ENCODE results near the gene GLOD5. TPM values are rescaled to one million over a fixed set of nuclear protein-coding genes. Genes with fewer than 3 reads are reported as not detected.

The GLOD5 gene
- total and polyA plus RNA-seq, 9 of the 15 experiments (the other 6 are each of a cell fraction or from before 2014, with no cell fraction given): 0.27 to 4.4 (median 2.2) TPM

DNA sequence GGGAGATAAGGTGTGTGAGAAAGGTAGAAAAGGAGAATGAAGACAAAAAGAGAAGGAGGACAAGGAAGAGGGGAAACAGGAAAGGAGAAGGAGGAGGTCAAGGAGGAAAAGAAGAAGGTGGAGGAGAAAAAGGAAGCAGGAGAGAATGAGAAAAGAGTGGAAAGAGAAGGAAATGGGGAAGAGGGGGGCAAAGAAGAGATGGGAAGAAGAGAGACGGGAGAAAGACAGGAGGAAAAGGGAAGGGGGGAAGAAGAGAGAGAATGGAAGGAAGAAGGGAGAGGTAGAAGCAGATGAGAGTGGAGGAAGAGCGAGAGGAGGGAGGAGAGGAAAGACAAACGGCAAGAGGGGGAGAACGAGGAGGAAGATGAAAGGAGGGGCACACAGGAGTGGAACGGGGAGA, 28.9 kb downstream of the GLOD5 start (continued):
- TF ChIP-seq, protein P1, sequence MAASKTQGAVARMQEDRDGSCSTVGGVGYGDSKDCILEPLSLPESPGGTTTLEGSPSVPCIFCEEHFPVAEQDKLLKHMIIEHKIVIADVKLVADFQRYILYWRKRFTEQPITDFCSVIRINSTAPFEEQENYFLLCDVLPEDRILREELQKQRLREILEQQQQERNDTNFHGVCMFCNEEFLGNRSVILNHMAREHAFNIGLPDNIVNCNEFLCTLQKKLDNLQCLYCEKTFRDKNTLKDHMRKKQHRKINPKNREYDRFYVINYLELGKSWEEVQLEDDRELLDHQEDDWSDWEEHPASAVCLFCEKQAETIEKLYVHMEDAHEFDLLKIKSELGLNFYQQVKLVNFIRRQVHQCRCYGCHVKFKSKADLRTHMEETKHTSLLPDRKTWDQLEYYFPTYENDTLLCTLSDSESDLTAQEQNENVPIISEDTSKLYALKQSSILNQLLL (CRISPR knock-in tag; IDR thresholded peaks at IDR 0.05; ENCODE audit: borderline replicate concordance): no peak
- no peak for TF ChIP-seq ZNF347 (CRISPR knock-in tag; IDR thresholded peaks at IDR 0.05; ENCODE audit: low read depth)
- no peak for TF ChIP-seq CBX2 (IDR thresholded peaks at IDR 0.05; ENCODE audit: insufficient read depth, low read length, poor library complexity, severe bottlenecking)
- TF ChIP-seq ZBTB1 (CRISPR knock-in tag; IDR thresholded peaks at IDR 0.05; ENCODE audit: borderline replicate concordance, low read depth): no peak
- no peak for TF ChIP-seq PTTG1 (tag; IDR thresholded peaks at IDR 0.05; ENCODE audit: low read depth)
- TF ChIP-seq, protein P2, sequence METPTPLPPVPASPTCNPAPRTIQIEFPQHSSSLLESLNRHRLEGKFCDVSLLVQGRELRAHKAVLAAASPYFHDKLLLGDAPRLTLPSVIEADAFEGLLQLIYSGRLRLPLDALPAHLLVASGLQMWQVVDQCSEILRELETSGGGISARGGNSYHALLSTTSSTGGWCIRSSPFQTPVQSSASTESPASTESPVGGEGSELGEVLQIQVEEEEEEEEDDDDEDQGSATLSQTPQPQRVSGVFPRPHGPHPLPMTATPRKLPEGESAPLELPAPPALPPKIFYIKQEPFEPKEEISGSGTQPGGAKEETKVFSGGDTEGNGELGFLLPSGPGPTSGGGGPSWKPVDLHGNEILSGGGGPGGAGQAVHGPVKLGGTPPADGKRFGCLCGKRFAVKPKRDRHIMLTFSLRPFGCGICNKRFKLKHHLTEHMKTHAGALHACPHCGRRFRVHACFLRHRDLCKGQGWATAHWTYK (CRISPR knock-in tag; IDR thresholded peaks at IDR 0.05): no peak
- no peak for TF ChIP-seq FOXJ3 (CRISPR knock-in tag; IDR thresholded peaks at IDR 0.05)
- TF ChIP-seq ZBTB43 (CRISPR knock-in tag; IDR thresholded peaks at IDR 0.05): no peak
- no peak for TF ChIP-seq ZNF507 (tag; conservative IDR thresholded peaks at IDR 0.05)
- TF ChIP-seq POLR2H (tag; IDR thresholded peaks at IDR 0.05; ENCODE audit: low read depth): no peak
- TF ChIP-seq ZNF76 (CRISPR knock-in tag; IDR thresholded peaks at IDR 0.05; ENCODE audit: borderline replicate concordance): no peak
- TF ChIP-seq SNIP1 (IDR thresholded peaks at IDR 0.05; ENCODE audit: low read depth): 0 out of 2 replicates have a peak, but pooled peaks have one; percentile 7
- TF ChIP-seq RUNX1 (IDR thresholded peaks at IDR 0.05; ENCODE audit: low read depth): no peak
- TF ChIP-seq MEF2A (IDR thresholded peaks at IDR 0.05; ENCODE audit: control insufficient read depth, low read depth, low read length): no peak
- TF ChIP-seq SRSF1 (IDR thresholded peaks at IDR 0.05; ENCODE audit: low read depth, low read length): no peak
- TF ChIP-seq CBX1 (IDR thresholded peaks at IDR 0.05; ENCODE audit: low read depth): no peak
- TF ChIP-seq SLC30A9 (CRISPR knock-in tag; IDR thresholded peaks at IDR 0.05): no peak
- TF ChIP-seq, protein P3, sequence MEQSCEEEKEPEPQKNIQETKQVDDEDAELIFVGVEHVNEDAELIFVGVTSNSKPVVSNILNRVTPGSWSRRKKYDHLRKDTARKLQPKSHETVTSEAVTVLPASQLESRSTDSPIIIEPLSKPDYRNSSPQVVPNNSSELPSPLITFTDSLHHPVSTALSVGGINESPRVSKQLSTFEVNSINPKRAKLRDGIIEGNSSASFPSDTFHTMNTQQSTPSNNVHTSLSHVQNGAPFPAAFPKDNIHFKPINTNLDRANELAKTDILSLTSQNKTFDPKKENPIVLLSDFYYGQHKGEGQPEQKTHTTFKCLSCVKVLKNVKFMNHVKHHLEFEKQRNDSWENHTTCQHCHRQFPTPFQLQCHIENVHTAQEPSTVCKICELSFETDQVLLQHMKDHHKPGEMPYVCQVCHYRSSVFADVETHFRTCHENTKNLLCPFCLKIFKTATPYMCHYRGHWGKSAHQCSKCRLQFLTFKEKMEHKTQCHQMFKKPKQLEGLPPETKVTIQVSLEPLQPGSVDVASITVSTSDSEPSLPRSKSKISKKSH (CRISPR knock-in tag; IDR thresholded peaks at IDR 0.05): no peak
- no peak for TF ChIP-seq GTF2F1 (IDR thresholded peaks at IDR 0.05; ENCODE audit: low read depth, low read length)
- no peak for TF ChIP-seq ZNF140 (CRISPR knock-in tag; IDR thresholded peaks at IDR 0.05)
- TF ChIP-seq CBFB (CRISPR knock-in tag; IDR thresholded peaks at IDR 0.05): no peak
- no peak for TF ChIP-seq CSDE1 (IDR thresholded peaks at IDR 0.05)
- TF ChIP-seq BMI1 (IDR thresholded peaks at IDR 0.05; ENCODE audit: low read length): no peak
- no peak for TF ChIP-seq KLF13 (tag; IDR thresholded peaks at IDR 0.05; ENCODE audit: borderline replicate concordance, low read depth)
